Fibroblast of the aortic adventitia (primary cell): ENCODE results near the gene BBLN. TPM values are rescaled to one million over a fixed set of nuclear protein-coding genes. Genes with fewer than 3 reads are reported as not detected.
"Not testable (repeated sequence)": the region's sequence is repeated elsewhere in the genome, so short reads cannot be mapped to it uniquely, and the experiment has no call there.

Experiments
- DNase-seq: peaks from one replicate; pipeline ENCODE4 v3.0.0-alpha.2; 2010; ENCODE audit warnings: low read depth
- H3K4me3 ChIP-seq: 2 replicates; pipeline ENCODE4 v1.5.1; 2011; ENCODE audit warnings: low read depth, mild to moderate bottlenecking, control low read depth, low read length, moderate library complexity
- total RNA-seq: library from RNA; depleted of rRNA; stranded (reverse); fragments of >200 nt; gene quantifications from 2 replicates; pipeline ENCODE4 v1.2.3, GENCODE V29; 2012; ENCODE audit warnings: low replicate concordance
- TF ChIP-seq, protein P1 (sequence below): IDR thresholded peaks from 2 replicates; pipeline ENCODE4 v1.5.1; 2011; ENCODE audit warnings: mild to moderate bottlenecking, low read length, control low read depth, inconsistent platforms; ENCODE audit not compliant: insufficient read depth

Gene BBLN, protein sequence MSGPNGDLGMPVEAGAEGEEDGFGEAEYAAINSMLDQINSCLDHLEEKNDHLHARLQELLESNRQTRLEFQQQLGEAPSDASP
- 37.4 and 63.4 TPM in 2 replicates for total RNA-seq

DNA sequence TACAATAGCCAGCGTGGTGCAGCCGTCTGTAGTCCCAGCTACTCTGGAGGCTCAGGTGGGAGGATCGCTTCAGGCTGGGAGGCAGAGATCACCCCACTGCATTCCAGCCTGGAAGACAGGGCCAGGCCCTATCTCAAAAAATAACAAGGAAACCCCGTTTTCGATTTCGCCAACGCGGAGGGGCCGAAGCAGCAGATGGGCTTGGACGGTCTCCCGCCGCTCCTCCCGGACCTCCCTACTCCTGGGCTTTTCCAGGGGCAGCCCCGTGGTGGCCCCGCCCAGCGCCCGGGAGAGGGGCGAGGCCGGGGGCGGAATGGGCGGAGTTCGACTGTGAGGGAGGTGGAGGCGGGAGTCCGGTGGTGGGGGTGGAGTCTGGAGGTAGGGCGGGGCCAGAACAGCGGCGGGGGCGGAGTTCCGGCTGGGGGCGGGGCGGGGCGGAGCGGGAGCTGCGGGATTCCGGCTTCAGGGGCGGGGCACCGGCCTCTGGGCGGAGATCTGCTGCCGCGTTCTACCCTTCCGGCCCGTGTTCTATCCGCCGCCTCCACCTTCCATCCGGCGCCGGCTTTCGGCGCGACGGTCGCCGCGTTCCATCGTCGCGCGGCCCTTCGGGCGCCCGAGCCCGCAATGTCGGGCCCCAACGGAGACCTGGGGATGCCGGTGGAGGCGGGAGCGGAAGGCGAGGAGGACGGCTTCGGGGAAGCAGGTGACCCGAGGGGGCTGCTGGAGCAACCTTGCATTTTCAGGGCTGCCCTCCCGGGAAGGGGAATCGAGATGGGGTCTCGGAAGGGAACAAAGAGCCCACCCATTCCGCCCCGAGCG is at the start of gene BBLN:
TSS of gene BBLN (plus strand) at position 482 of the 819 bp plus-strand sequence. CDS start at position 625, 143 bp downstream.
- DNase-seq: peak; percentile 89
- H3K4me3 ChIP-seq: peak within 1 kb of the TSS; percentile 83
- TF ChIP-seq, protein P1, sequence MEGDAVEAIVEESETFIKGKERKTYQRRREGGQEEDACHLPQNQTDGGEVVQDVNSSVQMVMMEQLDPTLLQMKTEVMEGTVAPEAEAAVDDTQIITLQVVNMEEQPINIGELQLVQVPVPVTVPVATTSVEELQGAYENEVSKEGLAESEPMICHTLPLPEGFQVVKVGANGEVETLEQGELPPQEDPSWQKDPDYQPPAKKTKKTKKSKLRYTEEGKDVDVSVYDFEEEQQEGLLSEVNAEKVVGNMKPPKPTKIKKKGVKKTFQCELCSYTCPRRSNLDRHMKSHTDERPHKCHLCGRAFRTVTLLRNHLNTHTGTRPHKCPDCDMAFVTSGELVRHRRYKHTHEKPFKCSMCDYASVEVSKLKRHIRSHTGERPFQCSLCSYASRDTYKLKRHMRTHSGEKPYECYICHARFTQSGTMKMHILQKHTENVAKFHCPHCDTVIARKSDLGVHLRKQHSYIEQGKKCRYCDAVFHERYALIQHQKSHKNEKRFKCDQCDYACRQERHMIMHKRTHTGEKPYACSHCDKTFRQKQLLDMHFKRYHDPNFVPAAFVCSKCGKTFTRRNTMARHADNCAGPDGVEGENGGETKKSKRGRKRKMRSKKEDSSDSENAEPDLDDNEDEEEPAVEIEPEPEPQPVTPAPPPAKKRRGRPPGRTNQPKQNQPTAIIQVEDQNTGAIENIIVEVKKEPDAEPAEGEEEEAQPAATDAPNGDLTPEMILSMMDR: no peak

DNA sequence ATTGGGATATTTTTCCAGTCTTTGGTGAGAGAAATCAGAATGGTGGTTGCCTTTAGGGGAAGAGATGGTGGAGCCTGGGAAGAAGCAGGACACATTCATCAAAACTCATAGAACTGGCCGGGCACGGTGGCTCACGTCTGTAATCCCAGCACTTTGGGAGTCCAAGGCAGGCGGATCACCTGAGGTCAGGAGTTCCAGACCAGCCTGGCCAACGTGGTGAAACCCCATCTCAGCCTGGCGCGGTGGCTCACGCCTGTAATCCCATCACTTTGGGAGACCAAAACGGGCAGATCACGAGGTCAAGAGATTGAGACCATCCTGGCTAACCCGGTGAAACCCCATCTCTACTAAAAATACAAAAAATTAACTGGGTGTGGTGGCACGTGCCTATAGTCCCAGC is 48.3 kb upstream of the BBLN start:
- not testable (repeated sequence) for DNase-seq, H3K4me3 ChIP-seq

DNA sequence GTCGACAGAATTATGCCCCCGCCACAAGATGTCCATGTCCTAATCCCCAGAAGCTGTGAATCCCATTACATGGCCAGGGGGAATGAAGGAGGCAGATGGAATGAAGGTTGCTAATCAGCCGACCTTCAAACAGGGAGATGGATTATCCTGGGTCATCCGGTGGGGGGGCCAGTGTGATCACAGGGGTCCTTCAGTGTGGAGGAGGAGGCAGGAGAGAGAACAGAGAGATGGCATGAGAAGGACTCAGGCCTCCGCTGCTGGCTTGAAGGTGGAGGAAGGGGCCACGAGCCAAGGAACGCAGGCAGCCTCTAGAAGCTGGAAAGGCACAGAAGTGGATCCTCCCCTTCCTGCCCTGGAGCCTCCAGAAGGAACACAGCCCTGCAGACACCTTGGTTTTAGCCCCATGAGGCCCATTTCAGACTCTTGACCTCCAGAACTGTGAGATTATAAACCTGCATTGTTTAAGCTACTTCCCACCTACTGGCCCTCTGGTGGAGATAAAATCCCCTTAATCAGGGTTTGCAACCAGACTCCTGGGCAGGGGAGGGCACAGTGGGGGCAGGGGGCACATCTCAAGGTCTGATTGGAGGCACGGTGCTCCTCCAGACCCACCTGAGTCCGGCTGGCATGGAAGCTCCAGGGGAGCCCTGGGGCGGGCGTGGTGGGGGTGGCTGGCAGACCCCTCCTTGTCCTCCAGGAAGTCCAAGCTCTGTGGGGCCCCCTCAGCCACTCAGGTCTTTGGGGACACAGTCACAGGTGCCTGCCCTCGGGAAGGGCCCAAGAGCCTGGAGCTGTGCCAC is 46.3 kb upstream of the BBLN start:
- DNase-seq: no peak
- TF ChIP-seq, protein P1: no peak
- H3K4me3 ChIP-seq: no peak overlapping the region

DNA sequence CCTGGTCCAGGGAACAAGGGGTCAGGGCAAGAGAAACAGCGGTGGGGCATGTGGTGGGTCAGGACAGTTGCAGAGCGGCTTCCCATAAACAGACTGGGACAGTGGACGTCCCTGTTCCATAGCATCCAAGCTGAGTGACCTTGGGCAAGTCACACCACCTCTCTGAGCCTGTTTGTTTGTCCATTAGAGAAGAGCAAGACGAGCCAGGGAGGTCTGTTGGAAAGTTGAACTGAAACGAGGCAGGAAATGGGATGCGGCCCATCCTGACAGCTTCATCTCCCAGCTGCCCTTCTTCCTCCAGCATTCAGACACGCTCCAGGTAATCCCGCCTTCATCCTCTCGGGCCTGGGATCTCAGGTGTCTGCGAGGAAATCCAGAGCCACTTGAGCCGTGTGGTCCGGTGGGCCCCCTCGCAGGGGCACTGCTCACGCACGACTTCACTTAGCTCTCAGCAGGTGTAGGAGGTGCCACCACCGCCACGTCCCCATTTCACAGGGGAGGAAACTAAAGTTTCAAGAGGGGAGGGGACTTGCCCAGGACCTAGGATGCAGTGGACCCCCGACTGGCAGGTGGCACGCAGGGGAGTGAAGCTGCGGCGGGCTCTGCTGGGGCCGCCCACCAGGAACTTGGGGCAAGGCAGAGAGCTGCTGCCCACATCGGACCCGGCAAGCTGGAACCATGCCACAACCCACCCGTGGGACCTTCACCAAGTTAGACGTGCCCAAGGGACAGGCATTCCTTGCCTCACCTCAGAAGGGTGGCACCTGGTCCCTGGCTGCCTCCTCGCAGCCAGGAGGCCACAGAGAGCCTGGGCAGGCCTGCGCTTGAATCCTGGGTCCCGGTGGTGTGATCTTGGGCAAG is 45.5 kb upstream of the BBLN start:
- TF ChIP-seq, protein P1: no peak
- no peak for DNase-seq

DNA sequence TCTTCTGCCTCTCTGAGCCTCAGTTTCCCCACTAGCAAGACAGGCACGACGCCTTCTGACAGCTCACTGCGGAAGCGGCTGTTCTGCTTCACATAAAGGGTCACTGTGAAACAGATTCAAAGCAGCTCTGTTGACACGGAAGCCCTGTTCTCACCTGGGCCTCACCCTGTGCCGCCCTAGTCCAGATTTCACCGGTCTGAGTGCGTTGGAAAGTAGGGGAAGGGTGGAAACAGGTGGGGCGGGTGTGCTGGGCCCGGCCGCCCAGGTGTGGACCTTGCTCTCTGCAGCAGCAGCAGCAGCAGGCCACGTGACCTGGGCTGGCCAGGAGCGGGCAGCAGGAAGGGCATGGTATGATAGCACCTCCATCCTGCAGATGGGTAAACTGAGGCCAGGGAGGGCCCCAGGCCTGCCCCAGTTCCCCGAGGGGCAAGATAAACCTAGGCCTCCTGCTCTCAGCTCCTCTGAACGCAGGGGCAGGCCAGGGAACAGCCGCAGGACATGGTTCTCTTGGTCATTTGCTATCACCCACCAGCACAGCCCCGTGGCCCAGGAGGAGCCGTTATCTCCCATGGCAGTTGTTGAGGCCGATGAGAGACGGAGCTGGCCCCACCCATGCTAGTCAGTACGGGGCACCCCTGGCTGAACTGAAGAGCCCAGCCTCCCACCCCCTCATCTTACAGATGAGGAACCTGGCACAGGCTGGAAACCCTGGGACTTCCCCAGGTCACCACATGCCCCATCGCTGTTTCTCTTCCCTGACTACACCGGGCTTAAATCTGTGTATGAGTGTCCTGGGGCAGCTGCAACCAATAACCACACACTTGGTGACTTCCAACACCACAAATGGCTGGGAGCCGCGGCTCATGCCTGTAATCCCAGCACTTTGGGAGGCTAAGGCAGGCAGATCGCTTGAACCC is 44.6 kb upstream of the BBLN start:
- H3K4me3 ChIP-seq: no peak overlapping the region
- TF ChIP-seq, protein P1: no peak
- no peak for DNase-seq

More for the DNA sequence above, 45.5 kb upstream of the BBLN start:
- no peak overlapping the region for H3K4me3 ChIP-seq
